ENCODE data around the gene TNRC6B. TPM values are rescaled to one million over a fixed set of nuclear protein-coding genes. Genes with fewer than 3 reads are reported as not detected.

TNRC6B gene
- total and polyA plus RNA-seq, 2 of the 13 experiments (the other 11 are each of a cell fraction or from before 2014, with no cell fraction given) = 8.9 to 13.2 TPM

DNA sequence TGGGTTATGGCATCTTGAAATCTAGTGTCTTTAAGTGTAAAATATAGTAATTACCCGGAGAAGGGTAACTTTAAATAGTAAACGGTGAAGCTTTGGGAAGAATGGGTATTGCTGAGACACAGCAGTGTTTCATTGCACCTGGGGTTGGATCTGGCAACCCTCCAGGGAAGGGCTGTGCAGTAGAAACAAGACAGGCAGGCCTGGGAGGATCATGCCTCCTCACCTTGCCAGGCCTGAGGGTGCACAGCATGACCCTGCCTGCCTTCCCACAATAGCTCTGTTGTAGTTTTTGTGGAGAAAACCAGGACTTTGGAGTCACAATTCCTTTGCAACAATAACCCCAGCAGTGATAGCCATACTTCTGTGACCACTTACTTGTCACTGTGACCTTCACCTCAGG, 104.0 kb downstream of the TNRC6B start (continued):
- no peak for TF ChIP-seq ZNF34 (CRISPR knock-in tag; IDR thresholded peaks at IDR 0.05; ENCODE audit: borderline replicate concordance)
- TF ChIP-seq, protein P1, sequence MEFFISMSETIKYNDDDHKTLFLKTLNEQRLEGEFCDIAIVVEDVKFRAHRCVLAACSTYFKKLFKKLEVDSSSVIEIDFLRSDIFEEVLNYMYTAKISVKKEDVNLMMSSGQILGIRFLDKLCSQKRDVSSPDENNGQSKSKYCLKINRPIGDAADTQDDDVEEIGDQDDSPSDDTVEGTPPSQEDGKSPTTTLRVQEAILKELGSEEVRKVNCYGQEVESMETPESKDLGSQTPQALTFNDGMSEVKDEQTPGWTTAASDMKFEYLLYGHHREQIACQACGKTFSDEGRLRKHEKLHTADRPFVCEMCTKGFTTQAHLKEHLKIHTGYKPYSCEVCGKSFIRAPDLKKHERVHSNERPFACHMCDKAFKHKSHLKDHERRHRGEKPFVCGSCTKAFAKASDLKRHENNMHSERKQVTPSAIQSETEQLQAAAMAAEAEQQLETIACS (CRISPR knock-in tag; IDR thresholded peaks at IDR 0.05) = no peak
- TF ChIP-seq PHF21A (CRISPR knock-in tag; IDR thresholded peaks at IDR 0.05) = no peak
- TF ChIP-seq ZFP37 (CRISPR knock-in tag; IDR thresholded peaks at IDR 0.05; ENCODE audit: borderline replicate concordance) = no peak
- no peak for TF ChIP-seq ATF7 (IDR thresholded peaks at IDR 0.05)
- TF ChIP-seq ATF7 (CRISPR knock-in tag; IDR thresholded peaks at IDR 0.05) = no peak
- TF ChIP-seq ZNF605 (CRISPR knock-in tag; IDR thresholded peaks at IDR 0.05) = no peak
- TF ChIP-seq MIER3 (CRISPR knock-in tag; IDR thresholded peaks at IDR 0.05; ENCODE audit: borderline replicate concordance) = no peak

DNA sequence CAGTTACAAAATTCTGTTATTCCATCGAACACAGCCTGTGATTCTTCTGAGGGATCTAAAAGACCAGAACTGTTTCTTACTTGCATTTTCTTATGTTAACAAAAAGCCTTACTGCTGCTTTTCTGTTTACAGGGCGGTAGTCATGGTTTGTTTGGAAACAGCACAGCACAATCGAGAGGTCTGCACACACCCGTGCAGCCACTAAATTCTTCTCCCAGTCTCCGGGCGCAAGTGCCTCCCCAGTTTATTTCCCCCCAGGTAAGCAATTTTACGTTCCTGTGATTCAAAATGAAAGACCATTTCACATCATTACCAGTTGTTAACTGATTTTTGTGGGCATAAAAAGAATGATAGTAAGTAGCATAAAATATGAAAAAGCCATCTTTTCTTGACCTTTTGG, 107.8 kb downstream of the TNRC6B start:
- Histone ChIP-seq H3K4me2 (ENCODE audit: low read depth, low read length) (no peak overlapping the region), H4K20me1 (ENCODE audit: insufficient read depth, low read length) (no peaks in the 10 kb centered on the region), H3K27me3 (ENCODE audit: control insufficient read depth in 1 of 2, insufficient read depth in 2 of 2, low read length in 2 of 2) (no peaks in the 10 kb centered on the region), H3K9me3 (ENCODE audit: low read length) (no peaks in the 10 kb centered on the region), H2AFZ (ENCODE audit: low read length) (no peak overlapping the region), H3K4me1 (ENCODE audit: insufficient read depth, low read length) (peaks cover 13% of the 10 kb centered on the region), H3K4me3 (replicated peaks in 1 of 3; ENCODE audit: insufficient read depth in 1 of 3, low read depth in 2 of 3, low read length in 3 of 3) (no peak overlapping the region), H3K36me3 (replicated peaks in 1 of 2; ENCODE audit: control insufficient read depth in 1 of 2, insufficient read depth in 2 of 2, low read length in 2 of 2) (peaks cover 24 to 55% of the 10 kb centered on the region in 2 experiments), H3K27ac (ENCODE audit: extremely low read length, insufficient read depth, low read length) (no peak overlapping the region), H3K9ac (ENCODE audit: insufficient read depth, low read depth, low read length) (no peak overlapping the region), H3K79me2 (ENCODE audit: insufficient read depth, low read length) (no peaks in the 10 kb centered on the region)
- BruUV-seq (replicated peaks) = no TSS peak
- POLR2A ChIA-PET = no interaction called here
- CTCF ChIA-PET (ENCODE audit: low intra/inter-chr PET ratio, low total read pairs) = no interaction called here
- ATAC-seq (no peak), FAIRE-seq (no peak), DNase-seq (ENCODE audit: low spot score) (no peak)
- no peak for TF ChIP-seq TCF7 (IDR thresholded peaks at IDR 0.05; ENCODE audit: low read depth)
- TF ChIP-seq GATA4 (IDR thresholded peaks at IDR 0.05; ENCODE audit: borderline replicate concordance, low read depth) = no peak
- TF ChIP-seq ZBTB20 (CRISPR knock-in tag; IDR thresholded peaks at IDR 0.05; ENCODE audit: borderline replicate concordance, low read depth) = no peak
- TF ChIP-seq ZBTB21 (CRISPR knock-in tag; IDR thresholded peaks at IDR 0.05) = no peak
- in situ Hi-C loops (cut with HindIII; ENCODE audit: extremely low pct_ligation_motif_present, low pct_unique_long_range_greater_than_20kb) (no loop called here), intact Hi-C loops (cut with micrococcal nuclease; ENCODE audit: unreplicated experiment) (no loop called here)
- WGBS (ENCODE audit: low lambda C conversion rate) = 95% methylated on average over 7 of the region's 7 CpGs
